GM12872 (cell line): Measurements from ENCODE around the gene DLGAP4.

ENCODE experiments used
- TF ChIP-seq, protein P1 (sequence below): IDR thresholded peaks from 3 replicates; pipeline ENCODE4 v1.5.1; 2011; ENCODE audit warnings: low read depth, mild to moderate bottlenecking, low read length, moderate library complexity; ENCODE audit not compliant: insufficient read depth

Gene DLGAP4

DNA sequence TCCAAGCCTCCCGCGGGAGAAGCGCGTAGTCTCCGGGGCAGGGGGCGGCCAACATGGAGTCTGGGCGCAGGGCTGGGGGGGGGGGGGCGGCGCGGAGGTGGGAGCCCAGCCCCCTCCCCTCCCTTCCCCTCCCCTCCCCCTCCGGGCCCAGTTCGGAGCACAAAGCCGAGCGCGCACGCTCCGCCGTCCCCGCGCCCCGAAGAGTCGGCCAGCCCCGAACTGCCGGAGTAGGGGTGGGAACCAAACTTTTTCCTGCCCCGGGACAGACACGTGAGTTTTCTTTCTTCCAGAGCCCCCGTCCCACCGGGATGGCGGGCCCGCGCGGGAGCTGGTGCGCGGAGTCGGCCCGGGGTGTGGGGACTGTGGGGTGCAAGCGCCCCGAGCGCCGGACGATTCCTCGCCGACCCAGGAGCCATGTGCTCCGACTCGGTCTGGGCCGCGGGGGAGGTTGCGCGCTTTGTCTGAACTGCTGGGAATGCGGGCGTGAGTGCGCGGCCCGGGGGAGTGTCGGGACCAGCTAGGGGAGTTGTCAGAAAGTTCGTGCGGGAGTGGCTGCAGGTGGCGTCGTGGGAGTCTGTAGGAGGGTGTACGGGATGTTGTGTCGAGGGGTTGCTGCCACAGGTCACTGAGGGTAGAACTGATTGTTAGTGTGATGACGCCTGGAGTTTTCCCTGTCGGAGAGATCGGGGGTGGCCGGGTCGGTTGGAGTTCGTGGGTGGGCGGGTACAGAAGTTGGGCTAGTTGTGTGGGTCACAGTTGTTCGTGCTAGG lies 268.4 kb downstream of the DLGAP4 start:
- TF ChIP-seq, protein P1, sequence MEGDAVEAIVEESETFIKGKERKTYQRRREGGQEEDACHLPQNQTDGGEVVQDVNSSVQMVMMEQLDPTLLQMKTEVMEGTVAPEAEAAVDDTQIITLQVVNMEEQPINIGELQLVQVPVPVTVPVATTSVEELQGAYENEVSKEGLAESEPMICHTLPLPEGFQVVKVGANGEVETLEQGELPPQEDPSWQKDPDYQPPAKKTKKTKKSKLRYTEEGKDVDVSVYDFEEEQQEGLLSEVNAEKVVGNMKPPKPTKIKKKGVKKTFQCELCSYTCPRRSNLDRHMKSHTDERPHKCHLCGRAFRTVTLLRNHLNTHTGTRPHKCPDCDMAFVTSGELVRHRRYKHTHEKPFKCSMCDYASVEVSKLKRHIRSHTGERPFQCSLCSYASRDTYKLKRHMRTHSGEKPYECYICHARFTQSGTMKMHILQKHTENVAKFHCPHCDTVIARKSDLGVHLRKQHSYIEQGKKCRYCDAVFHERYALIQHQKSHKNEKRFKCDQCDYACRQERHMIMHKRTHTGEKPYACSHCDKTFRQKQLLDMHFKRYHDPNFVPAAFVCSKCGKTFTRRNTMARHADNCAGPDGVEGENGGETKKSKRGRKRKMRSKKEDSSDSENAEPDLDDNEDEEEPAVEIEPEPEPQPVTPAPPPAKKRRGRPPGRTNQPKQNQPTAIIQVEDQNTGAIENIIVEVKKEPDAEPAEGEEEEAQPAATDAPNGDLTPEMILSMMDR = no peak

DNA sequence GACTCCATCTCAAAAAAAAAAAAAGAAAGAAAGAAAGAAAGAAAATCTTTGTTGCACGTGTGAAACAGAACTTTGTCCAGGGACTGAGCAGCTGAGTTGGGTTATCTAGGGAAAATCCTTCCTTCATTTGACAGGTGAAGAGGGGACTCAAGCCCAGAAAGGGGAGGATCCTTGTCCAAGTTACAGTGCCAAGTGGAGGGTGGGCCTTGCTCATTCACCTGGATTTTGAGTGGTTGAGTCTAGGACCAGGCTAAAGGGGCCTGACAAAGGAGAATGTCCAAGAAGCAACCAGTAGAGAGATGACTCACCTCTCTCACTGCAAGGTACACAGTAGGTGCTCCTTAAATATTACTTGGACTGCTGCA lies 269.9 kb downstream of the DLGAP4 start:
- TF ChIP-seq, protein P1 = no peak
